HG03280 (cell line): ENCODE data around the gene OSTM1.
"Not testable (repeated sequence)": the region's sequence is repeated elsewhere in the genome, so short reads cannot be mapped to it uniquely, and the experiment has no call there.

ENCODE experiments used
- ATAC-seq: cut with Tn5 transposase; IDR thresholded peaks from one replicate; pipeline ENCODE4 v1.9.1; 2021; ENCODE audit warnings: mild to moderate bottlenecking, moderate library complexity; ENCODE audit not compliant: unreplicated experiment

The OSTM1 gene

GRCh38 chr6:108024427-108025073, 50.0 kb downstream of the OSTM1 start:
- ATAC-seq, result no peak

DNA sequence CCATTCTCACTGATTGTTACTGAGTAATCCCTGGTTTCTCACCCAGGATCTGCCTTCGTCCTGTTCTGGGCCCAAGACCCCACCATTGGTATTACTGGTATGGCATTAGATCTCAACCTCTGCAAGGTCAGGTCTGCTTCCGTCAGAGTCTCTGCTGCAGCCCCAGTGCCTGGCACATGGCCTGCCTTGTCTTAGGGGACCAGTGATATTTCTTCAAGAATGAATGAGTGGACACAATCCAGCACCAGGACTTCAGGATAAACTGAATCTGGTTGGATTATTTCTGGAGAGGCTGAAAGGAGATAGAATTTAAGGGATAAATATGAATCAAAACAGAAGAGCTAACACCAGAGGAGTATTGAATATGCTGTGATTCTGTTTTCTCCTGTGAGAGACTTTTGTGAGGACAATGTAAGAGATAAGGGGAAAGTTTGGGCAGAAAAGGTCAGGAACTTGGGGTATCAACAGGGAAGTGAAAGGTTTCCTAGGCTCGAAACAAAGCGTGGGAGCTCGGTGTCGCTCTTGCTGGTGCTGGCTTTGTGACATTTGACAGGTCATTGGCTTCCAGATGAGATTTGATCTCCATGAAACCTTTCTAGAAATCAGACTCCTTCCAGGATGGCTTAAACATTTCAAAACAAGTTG, 53.9 kb downstream of the OSTM1 start:
- ATAC-seq, result no peak

DNA sequence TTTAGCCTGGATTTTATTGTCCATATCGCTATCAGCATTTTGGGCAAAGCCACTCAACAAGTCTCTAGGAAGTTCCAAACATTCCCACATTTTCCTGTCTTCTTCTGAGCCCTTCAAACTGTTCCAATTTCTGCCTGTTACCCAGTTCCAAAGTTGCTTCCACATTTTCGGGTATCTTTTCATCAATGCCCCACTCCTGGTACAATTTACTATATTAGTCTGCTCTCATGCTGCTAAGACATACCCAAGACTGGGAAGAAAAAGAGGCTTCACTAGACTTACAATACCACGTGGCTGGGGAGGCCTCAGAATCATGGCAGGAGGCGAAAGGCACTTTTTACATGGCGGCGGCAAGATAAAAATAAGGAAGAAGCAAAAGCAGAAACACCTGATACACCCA, 58.3 kb downstream of the OSTM1 start:
- not testable (repeated sequence) for ATAC-seq

DNA sequence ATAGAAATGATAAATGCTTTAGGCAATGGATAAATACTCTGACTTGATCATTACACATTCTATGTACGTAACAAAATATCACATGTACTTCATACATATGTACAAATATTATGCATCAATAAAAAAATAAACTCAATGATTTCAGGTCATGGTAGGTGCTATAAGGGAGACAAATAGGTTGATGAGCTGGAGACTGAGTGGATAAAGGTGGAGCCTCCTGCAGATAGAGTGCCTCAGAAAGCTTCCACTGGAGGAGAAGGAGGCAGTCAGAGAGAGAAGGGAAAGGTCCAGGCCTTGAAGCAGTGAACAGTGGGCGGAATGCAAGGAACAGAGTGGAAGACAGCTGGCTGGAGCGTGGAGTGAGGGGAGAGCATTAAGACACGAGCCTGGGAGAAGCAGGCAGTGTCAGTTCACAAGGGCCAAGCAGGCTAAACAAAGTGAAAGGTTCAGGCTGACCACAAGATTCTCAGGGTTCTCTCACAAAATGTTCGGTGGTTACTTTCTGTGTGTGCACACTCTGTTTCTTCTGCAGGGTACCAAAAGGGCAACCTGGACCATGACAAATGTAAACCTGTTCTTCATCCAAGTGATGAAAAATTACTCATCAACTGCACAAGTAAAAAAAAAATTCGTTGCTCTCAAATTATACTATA, 60.6 kb downstream of the OSTM1 start:
- no peak for ATAC-seq

- ATAC-seq, result no peak
These were observed 64.6 kb downstream of the OSTM1 start for GRCh38 chr6:108009894-108010293.

DNA sequence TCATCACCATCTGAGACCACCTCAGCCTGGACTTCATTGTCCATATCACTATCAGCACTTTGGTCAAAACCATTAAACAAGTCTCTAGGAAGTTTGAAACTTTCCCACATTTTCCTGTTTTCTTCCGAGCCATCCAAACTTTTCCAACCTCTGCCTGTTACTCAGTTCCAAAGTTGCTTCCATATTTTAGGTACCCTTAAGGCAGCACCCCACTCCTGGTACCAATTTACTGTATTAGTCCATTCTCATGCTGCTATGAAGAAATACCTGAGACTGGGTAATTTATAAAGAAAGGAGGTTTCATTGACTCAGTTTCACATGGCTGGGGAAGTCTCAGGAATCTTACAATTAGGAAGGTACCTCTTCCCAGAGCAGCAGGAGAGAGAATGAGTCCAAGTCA, 65.3 kb downstream of the OSTM1 start:
- not testable (repeated sequence) for ATAC-seq

- no peak for ATAC-seq
These were observed 66.2 kb downstream of the OSTM1 start for GRCh38 chr6:108008363-108008762.

- no peak for ATAC-seq
These were observed 68.6 kb downstream of the OSTM1 start for GRCh38 chr6:108005961-108006360.

- no peak for ATAC-seq
These were observed 69.7 kb downstream of the OSTM1 start for GRCh38 chr6:108004861-108005260.

DNA sequence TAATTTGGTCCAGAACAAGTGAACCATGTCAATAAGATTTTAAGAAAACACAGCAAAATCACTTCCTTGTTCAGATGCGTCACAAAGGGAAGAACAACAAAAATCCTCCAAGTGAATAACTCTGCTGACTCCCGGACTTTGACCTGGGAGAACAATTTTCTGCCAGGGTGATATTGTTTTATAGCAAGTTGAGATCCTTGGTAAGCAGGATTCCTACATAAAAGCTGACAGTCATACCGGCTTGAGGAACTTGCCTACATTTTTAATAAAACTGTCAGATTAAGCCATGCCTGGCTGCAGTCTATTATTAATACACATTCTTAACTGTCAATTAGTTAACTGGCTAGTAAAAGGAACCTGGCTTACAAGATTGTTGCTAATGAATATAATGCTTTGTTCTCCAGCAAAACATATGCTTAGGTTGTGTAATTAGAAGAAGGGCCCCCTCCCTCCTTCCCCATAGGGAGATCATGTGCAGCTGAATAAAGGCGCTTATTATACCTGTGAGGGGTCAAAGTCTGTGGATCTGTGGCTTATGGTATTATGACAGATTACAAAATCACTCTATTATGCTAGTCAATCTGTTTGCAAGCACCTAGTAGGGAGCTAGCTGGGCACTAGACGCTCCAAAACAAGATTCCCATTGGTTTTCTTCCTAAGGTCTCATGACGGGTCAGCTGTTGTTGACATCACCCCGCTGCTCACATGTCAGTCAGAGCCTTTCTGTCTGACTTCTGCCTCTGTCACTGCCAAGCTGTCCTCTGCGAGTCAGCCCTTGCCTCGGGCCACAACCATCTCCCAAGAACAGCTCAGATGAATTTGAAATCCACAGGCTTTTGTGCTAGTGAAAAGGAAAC, 71.9 kb downstream of the OSTM1 start:
- ATAC-seq, result no peak

GRCh38 chr6:108001696-108002231, 72.8 kb downstream of the OSTM1 start:
- ATAC-seq, result no peak

DNA sequence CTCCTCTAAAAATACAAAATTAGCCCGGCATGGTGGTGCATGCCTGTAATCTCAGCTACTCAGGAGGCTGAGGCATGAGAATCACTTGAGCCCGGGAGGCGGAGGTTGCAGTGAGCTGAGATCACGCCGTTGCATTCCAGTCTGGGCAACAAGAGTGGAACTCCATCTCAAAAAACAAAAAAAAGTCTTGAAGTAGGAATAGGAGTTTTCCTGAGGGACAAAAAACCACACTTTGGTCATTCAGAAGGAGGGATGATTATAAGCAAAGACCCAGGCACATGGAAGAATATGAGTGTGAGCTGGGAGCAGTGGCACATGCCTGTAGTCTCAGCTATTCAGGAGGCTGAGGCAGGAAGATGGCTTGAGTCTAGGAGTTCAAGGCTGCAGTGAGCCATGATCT, 74.3 kb downstream of the OSTM1 start:
- not testable (repeated sequence) for ATAC-seq

GRCh38 chr6:107999341-107999740, 75.2 kb downstream of the OSTM1 start:
- ATAC-seq, result no peak

- ATAC-seq, result no peak
These were observed 82.6 kb downstream of the OSTM1 start for GRCh38 chr6:107991772-107992550.
